ENCODE measurements around the gene RYR1.

DNA sequence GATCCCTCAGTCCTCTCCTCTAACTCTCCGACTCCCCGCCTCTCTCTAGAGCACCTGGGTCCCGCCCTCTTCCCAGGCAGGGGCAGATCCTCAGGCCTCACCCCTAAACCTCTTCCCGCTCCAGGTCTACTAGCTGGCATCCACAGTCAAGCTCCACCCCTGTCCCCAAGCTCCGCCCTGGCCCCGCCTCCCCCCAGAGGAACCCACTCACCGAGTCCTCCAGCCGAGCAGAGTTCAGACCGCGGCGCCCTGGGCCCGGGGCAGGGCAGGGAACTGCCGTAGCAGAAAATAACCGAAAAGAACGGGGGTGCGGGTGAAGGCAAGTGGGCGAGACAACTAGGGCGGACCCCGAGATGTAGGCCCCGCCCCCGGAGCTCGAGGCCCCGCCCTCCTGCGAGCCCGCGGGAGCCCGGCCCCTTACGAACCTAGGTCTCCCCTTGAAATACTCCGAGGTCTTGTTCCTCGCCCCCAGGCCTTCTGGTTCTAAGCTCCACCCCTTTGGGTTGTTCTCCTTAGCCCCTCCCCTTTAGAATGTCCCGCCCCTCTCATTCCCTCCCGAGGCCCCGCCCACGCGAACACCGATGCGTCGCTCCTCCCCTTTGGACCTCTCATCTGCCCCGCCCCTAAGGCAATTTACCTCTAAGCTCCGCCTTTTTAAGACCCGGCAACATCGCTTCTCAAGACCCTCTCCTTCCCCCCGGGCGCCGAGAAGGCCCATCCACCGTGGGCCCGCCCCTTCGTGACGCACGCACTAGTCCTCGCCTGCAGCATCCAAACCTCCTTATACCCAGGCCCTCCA is 45.7 kb upstream of the RYR1 start, which contains the start of gene GGN:
- TF ChIP-seq, protein P1, sequence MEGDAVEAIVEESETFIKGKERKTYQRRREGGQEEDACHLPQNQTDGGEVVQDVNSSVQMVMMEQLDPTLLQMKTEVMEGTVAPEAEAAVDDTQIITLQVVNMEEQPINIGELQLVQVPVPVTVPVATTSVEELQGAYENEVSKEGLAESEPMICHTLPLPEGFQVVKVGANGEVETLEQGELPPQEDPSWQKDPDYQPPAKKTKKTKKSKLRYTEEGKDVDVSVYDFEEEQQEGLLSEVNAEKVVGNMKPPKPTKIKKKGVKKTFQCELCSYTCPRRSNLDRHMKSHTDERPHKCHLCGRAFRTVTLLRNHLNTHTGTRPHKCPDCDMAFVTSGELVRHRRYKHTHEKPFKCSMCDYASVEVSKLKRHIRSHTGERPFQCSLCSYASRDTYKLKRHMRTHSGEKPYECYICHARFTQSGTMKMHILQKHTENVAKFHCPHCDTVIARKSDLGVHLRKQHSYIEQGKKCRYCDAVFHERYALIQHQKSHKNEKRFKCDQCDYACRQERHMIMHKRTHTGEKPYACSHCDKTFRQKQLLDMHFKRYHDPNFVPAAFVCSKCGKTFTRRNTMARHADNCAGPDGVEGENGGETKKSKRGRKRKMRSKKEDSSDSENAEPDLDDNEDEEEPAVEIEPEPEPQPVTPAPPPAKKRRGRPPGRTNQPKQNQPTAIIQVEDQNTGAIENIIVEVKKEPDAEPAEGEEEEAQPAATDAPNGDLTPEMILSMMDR (conservative IDR thresholded peaks at IDR 0.05; ENCODE audit: low read length): no peak
- TF ChIP-seq EZH2phosphoT487 (IDR thresholded peaks at IDR 0.05; ENCODE audit: borderline replicate concordance): no peak

Data from Loucy (cell line).